HepG2 (cell line): Measurements from ENCODE around the gene CCDC57. TPM values are rescaled to one million over a fixed set of nuclear protein-coding genes. Genes with fewer than 3 reads are reported as not detected.

Experiments
- ATF7-NPFF ChIP-seq: sonication (generic); formaldehyde crosslinking; IDR thresholded peaks from 2 replicates; pipeline ENCODE4 v1.8.1; 2023; ENCODE audit warnings: mild to moderate bottlenecking, low read depth, missing genetic modification reagents, moderate library complexity
- CCDC6 ChIP-seq: sonication (generic); formaldehyde crosslinking; IDR thresholded peaks from 2 replicates; pipeline ENCODE4 v1.8.1; 2022; ENCODE audit warnings: mild to moderate bottlenecking, missing genetic modification reagents, moderate library complexity
- CREB3 ChIP-seq: sonication (generic); formaldehyde crosslinking; IDR thresholded peaks from 2 replicates; pipeline ENCODE4 v1.5.0; 2020; ENCODE audit warnings: missing genetic modification reagents
- CSRNP2 ChIP-seq: sonication (generic); formaldehyde crosslinking; conservative IDR thresholded peaks from 2 replicates; pipeline ENCODE4 v1.8.0; 2022; ENCODE audit warnings: low read depth, missing genetic modification reagents
- HNF1A ChIP-seq, 2 experiments: sonication (generic) in 1 of 2; formaldehyde crosslinking in 1 of 2; IDR thresholded peaks; 2 replicates each; pipeline versions ENCODE4 v1.4.0 to v1.6.1; 2016 to 2020; ENCODE audit warnings: borderline replicate concordance in 1 of 2, low read depth in 1 of 2, mild to moderate bottlenecking in 1 of 2, missing genetic modification reagents in 1 of 2
- MEIS1 ChIP-seq: sonication (generic); formaldehyde crosslinking; IDR thresholded peaks from 2 replicates; pipeline ENCODE4 v1.9.0; 2021; ENCODE audit warnings: mild to moderate bottlenecking, missing genetic modification reagents, moderate library complexity, borderline replicate concordance
- NFYB ChIP-seq: sonication (generic); formaldehyde crosslinking; IDR thresholded peaks from 2 replicates; pipeline ENCODE4 v1.4.0; 2020; ENCODE audit warnings: missing genetic modification reagents
- PATZ1 ChIP-seq: sonication (generic); formaldehyde crosslinking; IDR thresholded peaks from 2 replicates; pipeline ENCODE4 v1.4.0; 2020; ENCODE audit warnings: missing genetic modification reagents
- RFX3 ChIP-seq: IDR thresholded peaks from 2 replicates; pipeline ENCODE4 v1.6.1; 2016; ENCODE audit warnings: missing biosample characterization, missing genetic modification reagents
- TMF1 ChIP-seq: sonication (generic); formaldehyde crosslinking; IDR thresholded peaks from 2 replicates; pipeline ENCODE4 v1.8.1; 2022; ENCODE audit warnings: low read depth, missing genetic modification reagents
- ZBTB4 ChIP-seq: sonication (generic); formaldehyde crosslinking; IDR thresholded peaks from 2 replicates; pipeline ENCODE4 v1.4.0; 2020; ENCODE audit warnings: missing genetic modification reagents, mild to moderate bottlenecking, borderline replicate concordance
- ZFP36L2 ChIP-seq: sonication (generic); formaldehyde crosslinking; IDR thresholded peaks from 2 replicates; pipeline ENCODE4 v1.4.0; 2020; ENCODE audit warnings: missing genetic modification reagents
- ZNF160 ChIP-seq: sonication (generic); formaldehyde crosslinking; IDR thresholded peaks from 2 replicates; pipeline ENCODE4 v1.8.0; 2022; ENCODE audit warnings: mild to moderate bottlenecking, inconsistent platforms, missing genetic modification reagents
- ZNF879 ChIP-seq: sonication (generic); formaldehyde crosslinking; IDR thresholded peaks from 2 replicates; pipeline ENCODE4 v1.8.1; 2023; ENCODE audit warnings: missing genetic modification reagents
- ZSCAN31 ChIP-seq: sonication (generic); formaldehyde crosslinking; IDR thresholded peaks from 2 replicates; pipeline ENCODE4 v1.5.0; 2020; ENCODE audit warnings: low read depth, mild to moderate bottlenecking, missing genetic modification reagents
- polyA plus RNA-seq, 8 experiments: library from polyadenylated mRNA; depleted of rRNA in 3 of 8; stranded (reverse) in 7 of 8; unstranded in 1 of 8; fragments of >200 nt; fragmentation: Illumina TruSeq in 4 of 8; extraction: Trizol in 4 of 8; gene quantifications; 2 replicates each; pipeline versions ENCODE4 v1.2.1 to v1.2.3, GENCODE V29; 2011 to 2016; ENCODE audit warnings: low read depth in 4 of 8, missing spikeins in 1 of 8, mixed read lengths in 1 of 8; ENCODE audit not compliant: insufficient read depth in 1 of 8
- total RNA-seq, 5 experiments: library from RNA; depleted of rRNA; stranded (reverse); fragments of >200 nt; fragmentation: Illumina TruSeq; extraction: Trizol; gene quantifications; 2 replicates each; pipeline ENCODE4 v1.2.3, GENCODE V29; 2016; ENCODE audit warnings: low read depth in 1 of 5

CCDC57 gene
- total and polyA plus RNA-seq, 2 of the 13 experiments (the other 11 are each of a cell fraction or from before 2014, with no cell fraction given): 59.3 to 59.9 TPM

- TF ChIP-seq PATZ1 (CRISPR knock-in tag): peak; percentile 25; the same call in 1 of the 2 replicates
- TF ChIP-seq ZFP36L2: no peak
- TF ChIP-seq HNF1A (IDR thresholded peaks at IDR 0.05; ENCODE audit: low read depth): no peak; the same call in 1 of the 2 replicates
- TF ChIP-seq HNF1A (CRISPR knock-in tag; IDR thresholded peaks at IDR 0.05; ENCODE audit: borderline replicate concordance): 0 out of 2 replicates have a peak, but pooled peaks have one; percentile 34
- 0 out of 2 replicates have a peak, but pooled peaks have one; percentile 39 for TF ChIP-seq ATF7-NPFF
- TF ChIP-seq CCDC6 (CRISPR knock-in tag): peak; percentile 92
- peak; percentile 80; the same call in 1 of the 2 replicates for TF ChIP-seq ZSCAN31 (CRISPR knock-in tag)
- peak; percentile 95 for TF ChIP-seq CREB3 (CRISPR knock-in tag)
- TF ChIP-seq ZBTB4 (CRISPR knock-in tag): no peak
- TF ChIP-seq ZNF879 (CRISPR knock-in tag): peak; percentile 83; the same call in 1 of the 2 replicates
- 0 out of 2 replicates have a peak, but pooled peaks have one; percentile 60 for TF ChIP-seq CSRNP2 (CRISPR knock-in tag)
- peak; percentile 88 for TF ChIP-seq NFYB (CRISPR knock-in tag)
- TF ChIP-seq ZNF160 (CRISPR knock-in tag): peak; percentile 67
- TF ChIP-seq TMF1: peak; percentile 50
- TF ChIP-seq MEIS1: no peak; the same call in 1 of the 2 replicates
- peak; percentile 72 for TF ChIP-seq RFX3 (CRISPR knock-in tag)
Measured at GRCh38 chr17:82098169-82098938, 114.3 kb downstream of the CCDC57 start, which contains the start of gene FASN (continued).
